ENCODE data around the gene MBD4. TPM values are rescaled to one million over a fixed set of nuclear protein-coding genes. Genes with fewer than 3 reads are reported as not detected.

The MBD4 gene
- total RNA-seq, 4 donors from 2014 or later: 12.1 to 23.3 (median 16.4) TPM

- Histone ChIP-seq H3K27ac (replicated peaks in 1 of 4) (no peak overlapping the region), H3K27me3 (no peaks in the 10 kb centered on the region), H3K36me3 (peaks cover 20 to 77% (median 48%) of the 10 kb centered on the region in 4 donors), H3K4me3 (no peak overlapping the region), H3K9me3 (no peaks in the 10 kb centered on the region), H3K4me1 (peaks cover 4 to 12% (median 7%) of the 10 kb centered on the region in 4 donors)
- WGBS: 92% methylated on average over 6 of the region's 6 CpGs
- DNase-seq (ENCODE audit: extremely low spot score): no peak
- intact Hi-C loops (cut with DNase I): no loop called here
- TF ChIP-seq EP300 (IDR thresholded peaks at IDR 0.05): no peak
- TF ChIP-seq CTCF (IDR thresholded peaks at IDR 0.05): no peak
- TF ChIP-seq POLR2AphosphoS5 (IDR thresholded peaks at IDR 0.05): no peak
- no peak for TF ChIP-seq POLR2A (IDR thresholded peaks at IDR 0.05; ENCODE audit: low read depth)
These were observed 36.8 kb upstream of the MBD4 start for GRCh38 chr3:129476586-129476985.

- no peak overlapping the region for H3K4me3 ChIP-seq
- no peaks in the 10 kb centered on the region for H3K9me3 ChIP-seq
- H3K27ac ChIP-seq (replicated peaks in 1 of 4): no peak overlapping the region
- intact Hi-C loops (cut with DNase I): no loop called here
- 96% methylated on average over 3 of the region's 3 CpGs for WGBS
- no peak for DNase-seq (ENCODE audit: extremely low spot score)
- H3K36me3 ChIP-seq: peaks cover 23 to 83% (median 50%) of the 10 kb centered on the region in 4 donors
- H3K4me1 ChIP-seq: peaks cover 0 to 5% (median under 1%) of the 10 kb centered on the region in 4 donors
- no peaks in the 10 kb centered on the region for H3K27me3 ChIP-seq
- TF ChIP-seq EP300 (IDR thresholded peaks at IDR 0.05): no peak
- TF ChIP-seq CTCF (IDR thresholded peaks at IDR 0.05): no peak
- TF ChIP-seq POLR2AphosphoS5 (IDR thresholded peaks at IDR 0.05): no peak
- TF ChIP-seq POLR2A (IDR thresholded peaks at IDR 0.05; ENCODE audit: low read depth): no peak
These were observed 36.1 kb upstream of the MBD4 start for GRCh38 chr3:129475863-129476262.

GRCh38 chr3:129474984-129475804 is 35.4 kb upstream of the MBD4 start:
- no peaks in the 10 kb centered on the region for H3K9me3 ChIP-seq
- no peak for DNase-seq (ENCODE audit: extremely low spot score)
- H3K27ac ChIP-seq (replicated peaks in 1 of 4): no peak overlapping the region
- no peak overlapping the region for H3K4me3 ChIP-seq
- H3K27me3 ChIP-seq: no peaks in the 10 kb centered on the region
- intact Hi-C loops (cut with DNase I): no loop called here
- no peaks in the 10 kb centered on the region for H3K4me1 ChIP-seq
- H3K36me3 ChIP-seq: peaks cover 26 to 84% (median 46%) of the 10 kb centered on the region in 4 donors
- no peak for TF ChIP-seq CTCF (IDR thresholded peaks at IDR 0.05)
- TF ChIP-seq EP300 (IDR thresholded peaks at IDR 0.05): no peak
- no peak for TF ChIP-seq POLR2A (IDR thresholded peaks at IDR 0.05; ENCODE audit: low read depth)
- TF ChIP-seq POLR2AphosphoS5 (IDR thresholded peaks at IDR 0.05): no peak
- 77% methylated on average over 10 of the region's 10 CpGs for WGBS

- TF ChIP-seq CTCF (IDR thresholded peaks at IDR 0.05) (no peak), POLR2A (IDR thresholded peaks at IDR 0.05; ENCODE audit: low read depth) (no peak), POLR2AphosphoS5 (IDR thresholded peaks at IDR 0.05) (no peak), EP300 (IDR thresholded peaks at IDR 0.05) (no peak)
- Histone ChIP-seq H3K9me3 (no peaks in the 10 kb centered on the region), H3K4me1 (peaks cover 0 to under 1% (median 0%) of the 10 kb centered on the region in 4 donors), H3K36me3 (peaks cover 15 to 82% (median 33%) of the 10 kb centered on the region in 4 donors), H3K27ac (replicated peaks in 1 of 4) (no peak overlapping the region), H3K4me3 (no peak overlapping the region), H3K27me3 (no peaks in the 10 kb centered on the region)
- intact Hi-C loops (cut with DNase I): no loop called here
- DNase-seq (ENCODE audit: extremely low spot score): no peak
- WGBS: 58% methylated on average over 4 of the region's 4 CpGs
These were observed 34.0 kb upstream of the MBD4 start for GRCh38 chr3:129473769-129474152.
